NCI-H748 treated with DMSO at 0.1 percent for 48 hours (cell line): ENCODE measurements around the gene TFR2.

Source experiments
- DNase-seq: peaks from one replicate; lab custom pipeline; 2025; lab: John Stamatoyannopoulos, UW

The TFR2 gene

DNA sequence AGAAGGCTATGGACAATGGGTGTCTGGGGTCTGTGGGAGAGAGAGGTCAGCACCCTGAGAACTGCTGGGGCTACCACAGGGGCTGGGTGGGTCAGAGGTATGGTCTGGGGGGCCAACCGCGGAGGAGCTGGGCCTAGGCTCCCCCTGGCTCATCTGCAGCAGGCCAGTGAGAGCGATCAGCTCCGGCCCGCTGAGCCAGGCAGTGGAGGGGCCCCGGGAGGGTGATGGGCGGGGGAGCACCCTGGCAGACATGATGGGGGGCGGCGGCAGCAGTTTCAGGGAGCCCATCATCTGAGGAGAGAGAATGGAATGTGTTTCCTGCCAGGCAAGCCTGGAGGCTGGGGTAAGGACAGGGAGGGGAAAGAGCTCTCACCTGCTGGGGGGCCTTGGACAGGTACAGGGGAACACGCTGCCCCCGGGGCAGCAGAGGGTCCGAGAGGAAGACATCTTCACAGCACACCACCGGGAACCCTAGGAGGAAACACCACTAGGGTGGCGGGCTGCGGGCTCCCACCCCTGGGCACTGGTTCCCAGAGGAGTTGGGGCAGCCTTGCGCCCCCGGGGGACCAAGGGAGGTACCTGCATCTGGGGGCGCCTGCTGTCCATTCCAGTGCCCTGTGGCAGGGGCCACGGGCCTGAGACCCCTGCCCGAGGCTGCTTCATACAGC is 68.9 kb downstream of the TFR2 start:
- DNase-seq = no peak

DNA sequence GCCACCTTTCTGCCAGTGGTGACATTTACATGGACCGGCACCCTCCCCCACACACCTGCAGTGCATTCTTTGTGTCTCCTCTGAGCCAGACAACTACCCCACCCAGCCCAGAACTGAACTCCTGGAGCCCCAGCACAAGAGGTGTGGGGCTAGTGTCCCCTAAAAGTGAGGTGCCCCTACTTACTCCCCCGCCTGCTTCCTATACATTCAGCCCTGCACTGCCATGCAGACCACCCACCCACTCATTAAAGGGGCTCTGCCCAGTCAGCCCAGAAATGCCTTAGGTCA is 69.6 kb downstream of the TFR2 start:
- no peak for DNase-seq

DNA sequence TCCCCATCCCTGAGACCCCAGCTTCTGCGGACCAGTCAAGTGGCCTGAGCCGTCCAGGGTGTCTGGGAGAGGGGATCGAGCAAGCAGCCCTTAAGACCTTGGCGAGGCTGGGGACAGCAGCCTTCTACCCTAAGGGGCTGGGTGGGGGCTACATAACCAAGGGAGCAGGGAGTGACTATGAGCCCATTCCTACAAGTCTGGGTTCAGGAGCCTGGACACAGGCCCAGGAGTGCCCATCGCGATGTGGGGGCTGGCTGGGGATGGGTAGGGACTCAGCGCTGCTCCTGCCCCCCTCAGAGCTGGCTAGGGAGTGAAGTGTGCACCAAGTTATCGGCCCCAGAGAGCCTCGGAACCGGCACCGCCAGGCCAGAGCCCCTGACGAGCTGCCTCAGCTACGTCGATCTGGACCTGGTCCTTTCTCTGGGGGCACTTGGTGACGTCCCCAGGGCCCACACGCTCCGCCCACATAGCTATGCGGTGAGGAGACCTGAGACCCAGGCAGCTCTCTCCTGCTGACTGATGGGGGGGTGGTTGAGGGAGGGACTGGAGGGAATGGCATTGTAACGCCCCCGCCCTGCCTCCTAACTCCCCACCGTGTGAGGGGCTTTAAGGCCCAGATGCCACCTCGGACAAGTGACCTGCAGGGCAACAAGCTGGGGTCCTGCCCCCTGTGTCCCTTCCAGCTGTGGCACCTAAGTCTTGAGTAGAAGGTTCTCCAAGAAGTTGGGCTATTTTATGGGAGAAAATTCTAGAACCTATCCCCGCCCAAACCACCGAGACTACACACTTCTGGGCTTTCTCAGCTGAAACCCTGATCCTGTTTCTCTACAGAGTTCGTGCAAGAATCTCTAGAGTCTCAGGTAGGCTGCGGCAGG is 70.2 kb downstream of the TFR2 start:
- no peak for DNase-seq
